Superior temporal gyrus (tissue), 1 donor: ENCODE measurements around the gene CAGE1.

Source experiments
- DNase-seq: peaks from one replicate; pipeline ENCODE4 v3.0.0-alpha.2; 2016; ENCODE audit errors: extremely low spot score

The CAGE1 gene

DNA sequence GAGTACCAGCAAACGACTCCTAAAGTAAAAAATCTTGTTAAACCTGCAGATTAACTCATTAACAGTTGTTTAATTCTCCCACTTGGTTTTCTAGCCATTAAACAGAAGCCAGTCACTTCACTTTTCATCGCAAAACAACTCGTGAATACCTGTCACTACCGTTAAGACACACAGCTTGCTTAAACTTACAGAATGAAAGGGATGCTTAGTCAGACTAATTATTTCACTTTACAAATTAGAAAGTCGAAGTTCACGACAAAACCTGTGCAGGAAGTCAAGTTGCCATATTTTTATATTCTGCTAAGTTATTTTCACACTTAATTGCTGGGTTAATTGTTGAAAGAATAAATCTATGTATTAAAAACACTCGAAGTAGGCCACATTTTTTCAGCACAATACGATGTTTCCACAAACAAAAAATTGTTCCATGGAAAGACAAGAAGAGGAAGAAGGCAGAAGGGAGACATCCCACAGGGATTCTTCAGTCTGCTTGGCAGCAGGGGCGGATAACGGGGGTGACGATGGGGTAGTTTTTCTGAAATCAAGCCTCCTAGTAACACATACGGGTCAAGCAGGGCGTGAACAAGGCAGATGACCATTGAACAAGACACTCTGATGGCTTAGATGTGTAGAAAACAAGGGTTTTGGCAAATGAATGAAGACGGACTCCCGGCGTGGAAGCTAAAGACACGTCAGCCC is 77.5 kb downstream of the CAGE1 start:
- DNase-seq = peak; percentile 42

DNA sequence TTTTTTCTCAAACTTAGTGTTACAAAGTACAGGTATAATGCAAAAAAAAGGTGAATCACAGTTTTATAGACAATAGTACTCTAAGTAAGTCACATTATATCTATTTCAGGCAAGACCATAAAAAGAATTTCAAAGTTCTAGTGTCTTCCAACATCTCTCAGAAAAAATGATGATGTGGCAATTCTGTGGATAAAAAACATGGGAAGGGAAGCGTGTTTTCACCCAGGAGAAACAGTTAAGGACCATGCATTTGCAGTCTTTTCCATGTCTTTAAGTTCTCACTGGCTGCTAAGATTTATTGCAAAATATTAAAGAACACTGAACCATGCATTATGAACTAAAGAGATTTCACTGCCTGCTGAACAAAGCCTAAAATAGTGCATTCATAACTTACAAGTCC is 78.4 kb downstream of the CAGE1 start:
- no peak for DNase-seq

GRCh38 chr6:7309050-7309449 is 80.5 kb downstream of the CAGE1 start:
- DNase-seq = no peak

GRCh38 chr6:7307533-7307932 is 82.0 kb downstream of the CAGE1 start:
- DNase-seq = no peak

- no peak for DNase-seq
These were observed 84.7 kb downstream of the CAGE1 start for GRCh38 chr6:7304821-7305220.

- no peak for DNase-seq
These were observed 87.8 kb downstream of the CAGE1 start for GRCh38 chr6:7301702-7302101.

DNA sequence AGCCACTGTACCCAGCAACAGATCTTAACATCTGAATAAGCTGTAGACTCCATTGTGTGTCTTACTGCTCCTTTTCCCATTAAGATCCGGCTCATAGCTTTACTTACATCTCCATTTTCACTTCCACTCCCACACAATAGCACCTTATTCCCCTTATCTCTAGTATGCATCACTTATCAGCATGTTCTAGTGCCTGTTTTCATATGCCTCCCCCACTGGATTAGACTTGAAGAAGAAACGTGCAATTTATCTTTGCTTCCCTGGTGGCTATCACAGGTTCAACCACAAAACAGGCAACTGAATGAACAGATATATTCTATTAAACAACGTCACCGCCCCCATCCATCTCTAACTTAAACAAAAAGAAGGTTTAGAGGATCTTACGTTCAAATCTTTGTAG is 88.6 kb downstream of the CAGE1 start:
- DNase-seq = no peak

DNA sequence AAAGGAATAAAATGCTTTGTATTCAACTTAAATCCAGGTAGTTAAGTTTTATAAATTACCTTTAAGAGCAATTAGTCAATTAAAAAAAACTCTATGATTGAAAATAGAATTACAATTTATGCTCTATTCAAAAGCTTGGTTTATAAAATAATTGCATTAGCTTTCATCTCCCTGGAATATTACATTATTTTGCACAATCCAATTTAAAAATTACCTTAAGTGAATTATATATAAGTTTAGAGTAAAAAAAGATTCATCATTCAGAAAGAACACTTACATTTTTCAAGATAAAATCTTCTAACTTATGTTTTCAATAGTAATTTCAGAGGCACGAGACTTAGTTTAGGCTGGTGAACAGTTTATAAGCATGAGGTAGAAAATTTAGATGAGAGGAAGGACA is 91.4 kb downstream of the CAGE1 start:
- DNase-seq = no peak

GRCh38 chr6:7296602-7297001 is 92.9 kb downstream of the CAGE1 start:
- no peak for DNase-seq

DNA sequence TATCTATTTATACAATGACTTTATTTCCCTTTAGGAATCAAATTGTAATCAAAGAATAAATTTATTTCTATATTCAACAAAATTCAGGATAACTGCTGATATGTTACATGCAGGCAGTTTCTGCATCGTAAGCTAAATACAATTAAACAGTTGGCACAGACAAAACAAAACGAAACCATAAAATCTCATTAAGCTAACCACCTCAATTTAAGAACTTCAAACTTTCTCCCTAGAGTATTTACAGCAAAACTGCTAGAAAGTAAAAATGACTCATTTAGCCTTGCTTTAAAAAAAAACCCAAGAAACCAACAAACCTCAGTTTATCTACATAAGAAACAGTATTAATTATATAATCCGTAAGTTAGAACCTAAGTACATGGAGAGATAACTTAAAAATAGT is 93.6 kb downstream of the CAGE1 start:
- no peak for DNase-seq

DNA sequence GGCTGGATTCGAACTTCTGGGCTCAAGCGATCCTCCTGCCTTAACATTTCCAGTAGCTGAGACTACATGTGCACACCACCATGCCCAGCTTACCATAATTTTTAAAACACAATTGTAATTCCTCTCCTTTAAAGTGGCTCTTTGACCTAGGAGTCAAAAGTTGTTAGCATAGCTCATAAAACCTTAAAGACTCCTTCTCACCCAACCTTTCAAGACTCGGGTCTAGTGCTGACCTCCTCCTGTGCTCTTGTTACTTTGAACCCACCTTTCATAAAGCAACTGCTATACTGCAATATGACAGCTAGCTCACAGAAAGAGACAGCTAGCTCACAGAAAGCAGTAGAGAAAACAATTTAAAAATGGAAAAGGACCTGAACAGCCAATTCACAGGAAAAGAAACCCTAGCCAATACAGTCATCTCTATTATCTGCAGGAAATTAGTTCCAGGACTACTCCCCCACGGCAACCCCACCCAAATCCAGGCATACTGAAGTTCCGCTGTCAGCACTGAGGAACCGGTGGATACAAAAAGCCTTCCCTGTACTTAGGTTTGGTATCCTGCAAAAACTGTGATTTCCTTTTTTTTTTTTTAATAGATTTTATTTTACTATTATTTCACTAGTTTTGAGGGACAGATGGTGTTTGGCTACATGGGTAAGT is 96.8 kb downstream of the CAGE1 start:
- no peak for DNase-seq

GRCh38 chr6:7290079-7290478 is 99.5 kb downstream of the CAGE1 start:
- DNase-seq = no peak

GRCh38 chr6:7285416-7285815 is 104.1 kb downstream of the CAGE1 start:
- DNase-seq = no peak

DNA sequence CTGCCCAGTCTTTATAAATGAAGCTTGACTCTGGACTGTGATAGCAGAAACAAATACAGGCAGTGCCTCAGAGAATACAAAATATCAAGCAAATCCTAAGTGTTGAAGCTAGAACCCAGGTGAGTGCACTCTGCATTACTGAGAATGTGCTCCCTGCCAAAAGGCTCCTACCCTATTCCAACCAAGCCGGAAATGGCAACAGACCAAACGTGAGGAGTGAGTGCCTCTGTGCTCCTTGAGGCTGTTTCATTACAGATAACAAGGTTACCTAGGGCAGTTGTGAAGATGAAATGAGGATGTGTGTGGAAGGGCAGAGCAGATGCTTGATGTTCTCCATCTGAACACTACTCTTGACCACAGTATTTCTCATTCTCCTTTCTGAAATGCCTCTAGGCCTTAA is 105.9 kb downstream of the CAGE1 start:
- DNase-seq = no peak

GRCh38 chr6:7282097-7282906 is 107.2 kb downstream of the CAGE1 start:
- no peak for DNase-seq
